ENCODE results near the gene KCNRG. TPM values are rescaled to one million over a fixed set of nuclear protein-coding genes. Genes with fewer than 3 reads are reported as not detected.

Gene KCNRG
- total RNA-seq, 1 donor from 2014 or later = 0.83 TPM

GRCh38 chr13:49993666-49994065, 21.6 kb upstream of the KCNRG start:
- TF ChIP-seq CTCF (IDR thresholded peaks at IDR 0.05; ENCODE audit: partially characterized antibody, unreplicated experiment) = no peak
- Mint-ChIP-seq H3K4me3 (ENCODE audit: unreplicated experiment) (no peak overlapping the region), H3K36me3 (ENCODE audit: unreplicated experiment) (no peaks in the 10 kb centered on the region), H3K4me1 (ENCODE audit: low read depth, unreplicated experiment) (peaks cover 2% of the 10 kb centered on the region), H3K27ac (ENCODE audit: unreplicated experiment) (no peak overlapping the region), H3K9me3 (ENCODE audit: unreplicated experiment) (peaks cover 19% of the 10 kb centered on the region), H3K27me3 (ENCODE audit: unreplicated experiment) (peaks cover 2% of the 10 kb centered on the region)
- no peak for DNase-seq

- Mint-ChIP-seq H3K27me3 (ENCODE audit: unreplicated experiment) (peaks cover 2% of the 10 kb centered on the region), H3K4me3 (ENCODE audit: unreplicated experiment) (peak overlapping the region; percentile 82), H3K36me3 (ENCODE audit: unreplicated experiment) (no peaks in the 10 kb centered on the region), H3K4me1 (ENCODE audit: low read depth, unreplicated experiment) (peaks cover 5% of the 10 kb centered on the region), H3K27ac (ENCODE audit: unreplicated experiment) (peak overlapping the region; percentile 30), H3K9me3 (ENCODE audit: unreplicated experiment) (peaks cover 19% of the 10 kb centered on the region)
- no peak for TF ChIP-seq CTCF (IDR thresholded peaks at IDR 0.05; ENCODE audit: partially characterized antibody, unreplicated experiment)
- DNase-seq = no peak
Measured at GRCh38 chr13:49995625-49996101, 19.6 kb upstream of the KCNRG start.

DNA sequence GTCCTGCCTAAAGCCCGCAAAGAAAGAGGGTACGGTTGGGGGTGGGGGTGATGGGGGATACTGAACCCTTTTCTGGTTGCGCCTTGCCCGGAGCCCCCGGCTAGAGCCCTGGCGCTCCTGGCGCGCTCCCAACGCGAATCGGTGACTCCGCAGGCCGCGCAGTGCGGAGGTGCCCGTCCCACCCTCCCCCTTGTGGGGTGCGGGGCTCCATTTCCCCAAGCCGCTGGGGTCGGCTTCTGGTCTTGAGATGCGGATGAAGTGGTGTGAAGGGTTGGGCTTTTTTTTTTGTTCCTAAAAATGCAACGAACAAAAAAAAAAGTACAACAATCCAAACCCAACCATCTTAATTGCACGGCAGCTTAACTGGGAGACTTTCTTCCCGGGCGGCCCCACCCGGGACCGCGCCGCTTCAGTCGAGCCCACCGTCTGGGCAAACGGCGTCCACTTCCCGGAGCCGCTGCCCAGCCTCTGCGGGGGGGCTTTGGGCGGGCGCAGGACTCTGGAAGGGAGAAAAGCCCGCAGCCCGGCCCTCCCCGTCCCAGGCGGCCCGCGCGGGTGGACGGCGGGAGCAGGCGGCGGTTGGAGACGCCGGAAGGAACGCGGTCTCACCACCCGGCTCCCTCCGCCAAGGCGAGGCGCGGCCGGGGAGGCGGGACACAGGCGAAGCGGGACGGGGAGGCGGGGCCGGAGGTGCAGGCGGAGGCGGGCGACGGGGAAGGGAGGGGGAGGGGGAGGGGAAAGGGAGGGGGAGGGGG, 18.9 kb upstream of the KCNRG start:
- Mint-ChIP-seq H3K4me3 (ENCODE audit: unreplicated experiment) (peak overlapping the region; percentile 82), H3K36me3 (ENCODE audit: unreplicated experiment) (no peaks in the 10 kb centered on the region), H3K27me3 (ENCODE audit: unreplicated experiment) (peaks cover 2% of the 10 kb centered on the region), H3K9me3 (ENCODE audit: unreplicated experiment) (peaks cover 19% of the 10 kb centered on the region), H3K27ac (ENCODE audit: unreplicated experiment) (peak overlapping the region; percentile 38), H3K4me1 (ENCODE audit: low read depth, unreplicated experiment) (peaks cover 5% of the 10 kb centered on the region)
- DNase-seq = peak; percentile 96
- no peak for TF ChIP-seq CTCF (IDR thresholded peaks at IDR 0.05; ENCODE audit: partially characterized antibody, unreplicated experiment)

GRCh38 chr13:49996951-49997895, 18.0 kb upstream of the KCNRG start, which contains the start of gene TRIM13:
TSS of gene TRIM13 (plus strand) at chr13:49997042. CDS start at chr13:50011941, 14,899 bp downstream.
- Mint-ChIP-seq H3K36me3 (ENCODE audit: unreplicated experiment) (no peaks in the 10 kb centered on the region), H3K27ac (ENCODE audit: unreplicated experiment) (peak within 1 kb of the TSS; percentile 98), H3K4me1 (ENCODE audit: low read depth, unreplicated experiment) (peaks cover 5% of the 10 kb centered on the region), H3K4me3 (ENCODE audit: unreplicated experiment) (peak within 1 kb of the TSS; percentile 92), H3K27me3 (ENCODE audit: unreplicated experiment) (peaks cover 2% of the 10 kb centered on the region), H3K9me3 (ENCODE audit: unreplicated experiment) (peaks cover 17% of the 10 kb centered on the region)
- TF ChIP-seq CTCF (IDR thresholded peaks at IDR 0.05; ENCODE audit: partially characterized antibody, unreplicated experiment) = peak; percentile 66
- DNase-seq = peak; percentile 86
